DMS153 treated with DMSO at 0.1 percent for 48 hours (cell line): ENCODE results near the gene ALDH3B1.

ENCODE experiments used
- DNase-seq: peaks from one replicate; lab custom pipeline; 2025; ENCODE audit not compliant: unreplicated experiment; lab: John Stamatoyannopoulos, UW

Gene ALDH3B1

GRCh38 chr11:68012044-68012842 is 2.1 kb downstream of the ALDH3B1 start:
- DNase-seq: no peak

GRCh38 chr11:68012843-68013610 is 2.9 kb downstream of the ALDH3B1 start:
- DNase-seq: no peak

- no peak for DNase-seq
These were observed 3.6 kb downstream of the ALDH3B1 start for GRCh38 chr11:68013611-68014156.

DNA sequence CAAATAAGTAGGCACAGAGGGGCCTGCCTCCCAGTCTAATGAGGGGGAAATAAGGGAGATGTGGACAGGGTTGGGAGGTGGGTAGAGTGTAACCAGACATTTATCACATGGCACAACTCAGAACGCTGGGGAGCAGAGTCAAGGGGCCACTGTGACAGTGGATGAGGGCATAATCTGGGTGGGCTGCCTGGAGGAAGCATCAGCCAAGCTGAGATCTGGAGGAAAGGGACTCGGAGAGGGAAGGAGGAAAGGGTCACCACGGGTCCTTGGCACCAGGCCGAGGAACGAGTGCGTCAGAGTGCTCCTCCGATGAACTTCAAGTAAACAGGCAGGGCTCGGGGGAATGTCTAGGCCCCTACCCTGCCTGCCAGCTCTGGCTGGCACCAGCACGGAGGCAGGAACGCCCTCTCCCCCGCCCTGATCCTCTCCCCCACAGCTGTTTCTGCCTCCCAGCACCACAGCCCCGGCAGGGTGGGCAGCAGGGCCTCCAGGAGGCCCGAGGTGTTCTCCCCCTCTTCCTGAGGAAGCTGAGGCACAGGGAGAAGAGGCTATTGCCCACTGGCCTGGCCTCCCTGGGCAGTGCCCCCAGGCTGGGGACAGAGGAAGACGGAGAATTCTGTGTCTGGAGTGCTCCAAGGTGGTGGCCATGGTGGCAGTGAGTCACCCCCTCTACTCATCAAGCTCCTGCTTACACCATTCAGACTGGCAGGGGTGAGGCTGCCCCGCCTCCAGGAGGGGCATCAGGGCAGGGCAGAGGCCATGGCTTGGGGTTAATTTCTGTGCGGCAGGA is 4.2 kb downstream of the ALDH3B1 start:
- DNase-seq: no peak

DNA sequence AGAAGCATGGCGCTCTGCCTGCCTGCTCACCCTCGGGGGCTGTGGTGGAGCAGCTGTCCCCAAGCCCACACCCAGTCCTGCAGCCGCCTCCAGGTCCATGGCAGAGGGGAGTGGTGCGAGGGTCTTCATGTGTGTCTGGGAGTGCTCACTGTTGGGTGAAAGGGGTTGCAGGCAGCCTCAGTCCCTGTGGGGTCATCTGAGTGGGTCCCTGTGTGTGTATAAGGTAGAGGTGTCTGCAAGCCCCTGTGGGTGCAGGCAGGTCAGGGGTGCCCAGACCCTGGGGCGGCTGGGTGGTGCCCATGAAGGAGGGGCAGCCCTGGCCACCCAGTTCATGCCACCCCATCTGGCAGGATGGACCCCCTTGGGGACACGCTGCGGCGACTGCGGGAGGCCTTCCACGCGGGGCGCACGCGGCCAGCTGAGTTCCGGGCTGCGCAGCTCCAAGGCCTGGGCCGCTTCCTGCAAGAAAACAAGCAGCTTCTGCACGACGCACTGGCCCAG is 4.9 kb downstream of the ALDH3B1 start:
- DNase-seq: no peak

- DNase-seq: no peak
These were observed 5.3 kb downstream of the ALDH3B1 start for GRCh38 chr11:68015467-68015866.

DNA sequence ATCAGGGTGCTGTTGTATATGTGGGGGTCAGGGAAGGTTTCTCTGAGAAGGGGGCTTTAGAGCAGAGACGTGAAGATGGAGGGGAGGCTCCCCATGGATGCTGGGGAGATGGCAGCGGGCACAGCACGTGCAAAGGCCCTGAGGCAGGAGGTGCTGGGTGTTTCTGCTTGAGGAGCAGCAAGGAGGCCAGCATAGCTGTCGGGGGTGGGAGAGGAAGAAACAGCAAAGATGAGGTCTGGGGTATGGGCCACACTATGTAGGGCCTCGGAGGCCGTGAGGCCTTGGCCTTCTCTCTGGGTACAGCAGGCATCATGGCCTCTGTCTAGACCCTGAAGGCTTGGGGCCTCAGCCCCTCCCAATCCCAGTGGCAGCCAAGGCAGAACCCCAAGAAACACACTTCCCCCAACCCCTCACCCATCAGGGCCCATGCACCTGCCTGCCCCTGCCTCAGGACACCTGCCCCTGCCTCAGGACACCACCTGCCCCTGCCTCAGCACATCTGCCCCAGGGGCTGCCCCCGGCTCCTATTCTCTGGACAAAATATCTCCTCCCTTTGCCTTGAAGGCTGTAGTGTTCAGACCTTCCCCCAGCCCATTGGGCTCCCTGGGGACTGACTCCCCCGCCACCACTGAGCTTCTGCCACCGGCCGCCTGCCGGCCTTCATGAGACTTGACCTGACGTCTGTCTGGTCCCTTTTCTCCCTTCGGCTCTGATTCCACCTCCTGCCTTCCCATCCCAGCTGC is 6.2 kb downstream of the ALDH3B1 start:
- no peak for DNase-seq

- no peak for DNase-seq
These were observed 7.0 kb downstream of the ALDH3B1 start for GRCh38 chr11:68016904-68017817.

DNA sequence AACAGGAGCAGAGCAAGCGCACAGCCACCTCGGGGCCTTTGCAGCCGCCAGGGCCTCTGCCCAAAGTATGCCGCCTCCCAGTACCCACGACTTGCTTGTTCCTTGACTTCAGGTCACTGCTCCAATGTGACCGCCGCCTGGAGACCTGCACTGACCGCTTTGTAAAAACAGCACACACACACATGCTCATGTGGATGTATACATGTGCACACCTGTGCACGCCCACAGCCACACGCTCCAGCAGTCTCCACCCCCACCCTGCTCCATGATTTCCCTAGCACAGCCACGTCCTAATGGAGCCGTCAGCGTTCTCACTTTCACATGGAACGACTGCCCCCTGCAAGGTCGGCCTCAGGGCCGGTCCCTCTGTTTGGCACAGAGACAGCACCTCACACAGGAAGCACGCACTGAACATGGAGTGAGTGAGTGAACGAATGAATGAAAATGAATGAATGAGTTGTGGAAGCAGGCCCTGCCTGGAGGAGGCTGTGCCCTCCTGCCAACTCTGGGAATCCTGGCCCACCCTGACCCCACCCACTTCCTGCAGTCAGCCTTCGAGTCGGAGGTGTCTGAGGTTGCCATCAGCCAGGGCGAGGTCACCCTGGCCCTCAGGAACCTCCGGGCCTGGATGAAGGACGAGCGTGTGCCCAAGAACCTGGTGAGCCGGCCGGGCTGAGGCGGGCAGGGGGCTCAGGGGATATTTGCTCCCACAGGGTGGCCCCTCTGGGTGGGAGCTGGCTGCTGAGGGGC is 8.0 kb downstream of the ALDH3B1 start:
- no peak for DNase-seq

DNA sequence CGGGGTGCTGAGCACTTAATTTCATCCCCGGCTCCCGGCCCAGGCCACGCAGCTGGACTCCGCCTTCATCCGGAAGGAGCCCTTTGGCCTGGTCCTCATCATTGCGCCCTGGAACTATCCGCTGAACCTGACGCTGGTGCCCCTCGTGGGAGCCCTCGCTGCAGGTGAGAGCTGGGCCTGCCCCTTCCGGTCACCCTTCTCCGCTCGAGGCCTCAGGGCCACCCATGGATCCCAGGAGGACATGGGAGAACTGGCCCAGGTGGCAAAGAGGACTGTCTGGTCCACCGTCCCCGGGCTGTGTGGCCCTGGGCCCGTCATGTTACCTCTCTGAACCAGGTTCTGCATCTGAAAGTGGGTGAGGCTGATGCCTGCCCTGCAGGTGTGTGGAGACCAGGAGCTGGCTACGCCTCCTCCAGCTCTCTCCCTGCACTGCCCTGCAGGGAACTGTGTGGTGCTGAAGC is 8.6 kb downstream of the ALDH3B1 start:
- DNase-seq: no peak

DNA sequence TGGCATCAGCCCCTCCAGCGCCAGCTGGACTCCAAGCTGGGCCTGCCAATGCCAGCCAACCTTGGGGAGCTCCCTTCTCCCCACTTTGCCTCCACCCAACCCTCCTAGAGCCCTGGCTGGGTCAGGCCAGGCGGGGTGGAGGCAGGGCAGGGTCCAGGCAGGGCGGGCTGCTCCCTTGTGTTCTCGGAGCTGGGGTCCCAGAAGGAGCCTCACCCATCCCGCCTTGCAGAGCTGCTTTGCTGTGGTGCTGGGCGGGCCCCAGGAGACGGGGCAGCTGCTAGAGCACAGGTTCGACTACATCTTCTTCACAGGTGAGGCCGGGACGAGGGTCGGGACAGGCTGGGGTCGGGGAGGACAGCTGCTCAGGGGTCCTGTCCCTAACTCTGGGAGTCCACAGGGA is 9.4 kb downstream of the ALDH3B1 start:
- DNase-seq: no peak

DNA sequence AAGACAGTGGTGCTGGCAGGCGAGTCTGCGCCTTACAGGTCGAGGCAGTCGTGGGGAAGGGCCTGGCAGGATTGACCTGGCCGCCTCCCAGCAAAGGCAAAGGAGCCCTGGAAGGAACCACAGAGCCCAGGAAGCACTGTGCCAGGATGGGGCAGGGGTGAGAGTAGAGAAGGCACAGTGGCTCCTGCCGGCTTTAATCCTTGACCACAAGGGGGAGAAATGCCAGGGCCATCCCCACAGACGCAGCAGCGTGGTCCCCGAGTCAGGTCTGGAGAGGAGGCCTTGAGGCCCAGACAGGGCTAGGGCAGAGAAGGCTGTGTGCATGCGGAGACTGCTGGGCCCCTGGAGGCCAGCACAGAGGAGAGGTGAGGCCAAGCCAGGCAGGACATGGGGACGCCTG is 10.4 kb downstream of the ALDH3B1 start:
- DNase-seq: no peak

DNA sequence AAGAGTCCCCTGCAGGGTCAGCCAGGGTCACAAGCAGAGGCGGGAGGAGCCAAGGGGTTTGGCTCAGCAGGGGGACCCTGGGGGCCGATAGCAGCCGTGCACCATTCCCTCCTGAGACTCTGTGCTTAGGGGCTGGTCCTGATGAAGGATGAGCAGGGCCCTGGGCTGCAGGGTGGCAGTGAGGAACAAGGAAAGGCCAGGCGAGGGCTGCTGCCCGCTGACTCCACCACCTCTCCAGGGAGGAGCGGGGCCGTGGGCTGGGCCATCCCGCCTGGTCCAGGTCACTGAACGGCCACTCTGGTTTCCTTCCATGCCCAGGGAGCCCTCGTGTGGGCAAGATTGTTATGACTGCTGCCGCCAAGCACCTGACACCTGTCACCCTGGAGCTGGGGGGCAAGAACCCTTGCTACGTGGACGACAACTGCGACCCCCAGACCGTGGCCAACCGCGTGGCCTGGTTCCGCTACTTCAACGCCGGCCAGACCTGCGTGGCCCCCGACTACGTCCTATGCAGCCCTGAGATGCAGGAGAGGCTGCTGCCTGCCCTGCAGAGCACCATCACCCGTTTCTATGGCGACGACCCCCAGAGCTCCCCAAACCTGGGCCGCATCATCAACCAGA is 11.2 kb downstream of the ALDH3B1 start:
- no peak for DNase-seq

GRCh38 chr11:68022531-68022930 is 12.4 kb downstream of the ALDH3B1 start:
- DNase-seq: no peak

- DNase-seq: no peak
These were observed 14.4 kb downstream of the ALDH3B1 start for GRCh38 chr11:68024508-68024907.

GRCh38 chr11:68025047-68025446 is 14.9 kb downstream of the ALDH3B1 start:
- DNase-seq: no peak

DNA sequence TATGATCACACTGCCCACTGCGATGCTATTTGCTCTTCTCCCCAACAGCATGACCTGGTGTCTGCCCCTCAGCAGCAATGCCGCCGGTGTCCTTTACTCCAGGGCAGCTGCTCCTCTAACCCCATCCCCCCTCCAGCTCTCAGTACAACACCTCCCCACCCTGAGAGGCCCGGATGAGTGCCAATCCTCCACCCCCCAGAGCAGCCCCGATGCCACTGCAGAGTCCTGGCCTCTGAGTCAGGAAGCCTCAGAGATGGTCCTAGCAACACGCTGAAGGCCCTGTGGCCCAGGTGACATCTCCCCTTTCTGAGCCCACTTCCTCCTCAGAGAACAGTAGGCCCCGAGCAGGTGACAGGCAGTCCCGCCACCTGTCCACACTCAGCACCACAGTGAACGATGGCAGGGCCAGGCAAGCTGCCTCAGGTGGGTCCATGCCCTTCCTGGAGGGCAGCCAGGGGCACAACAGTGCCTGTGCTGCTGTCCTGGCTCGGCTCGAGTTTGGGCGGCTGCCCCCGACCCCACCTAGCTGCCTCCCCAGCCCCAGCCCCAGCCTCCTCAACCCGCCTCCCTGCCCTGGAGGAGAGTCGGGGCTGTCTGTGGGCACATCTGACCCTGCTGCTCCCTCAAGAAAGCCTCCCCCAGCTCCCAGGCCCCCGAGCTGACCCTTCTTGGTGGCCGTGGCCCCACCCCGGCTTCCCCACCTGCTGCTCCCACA is 16.4 kb downstream of the ALDH3B1 start:
- no peak for DNase-seq

DNA sequence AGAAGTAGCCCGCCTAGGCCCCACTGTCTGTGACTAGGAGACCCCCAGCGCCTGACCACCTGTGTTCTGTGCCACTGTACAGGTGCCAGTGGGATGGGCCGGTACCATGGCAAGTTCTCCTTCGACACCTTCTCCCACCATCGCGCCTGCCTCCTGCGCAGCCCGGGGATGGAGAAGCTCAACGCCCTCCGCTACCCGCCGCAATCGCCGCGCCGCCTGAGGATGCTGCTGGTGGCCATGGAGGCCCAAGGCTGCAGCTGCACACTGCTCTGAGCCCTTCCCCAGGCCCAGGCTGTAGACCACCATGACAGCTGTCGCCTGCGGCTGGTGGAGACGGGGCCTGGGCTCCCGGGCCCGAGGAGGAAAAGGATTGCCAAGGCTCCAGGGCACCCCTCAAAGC is 17.5 kb downstream of the ALDH3B1 start:
- no peak for DNase-seq
